ENCODE measurements around the gene IFT81.

The IFT81 gene

DNA sequence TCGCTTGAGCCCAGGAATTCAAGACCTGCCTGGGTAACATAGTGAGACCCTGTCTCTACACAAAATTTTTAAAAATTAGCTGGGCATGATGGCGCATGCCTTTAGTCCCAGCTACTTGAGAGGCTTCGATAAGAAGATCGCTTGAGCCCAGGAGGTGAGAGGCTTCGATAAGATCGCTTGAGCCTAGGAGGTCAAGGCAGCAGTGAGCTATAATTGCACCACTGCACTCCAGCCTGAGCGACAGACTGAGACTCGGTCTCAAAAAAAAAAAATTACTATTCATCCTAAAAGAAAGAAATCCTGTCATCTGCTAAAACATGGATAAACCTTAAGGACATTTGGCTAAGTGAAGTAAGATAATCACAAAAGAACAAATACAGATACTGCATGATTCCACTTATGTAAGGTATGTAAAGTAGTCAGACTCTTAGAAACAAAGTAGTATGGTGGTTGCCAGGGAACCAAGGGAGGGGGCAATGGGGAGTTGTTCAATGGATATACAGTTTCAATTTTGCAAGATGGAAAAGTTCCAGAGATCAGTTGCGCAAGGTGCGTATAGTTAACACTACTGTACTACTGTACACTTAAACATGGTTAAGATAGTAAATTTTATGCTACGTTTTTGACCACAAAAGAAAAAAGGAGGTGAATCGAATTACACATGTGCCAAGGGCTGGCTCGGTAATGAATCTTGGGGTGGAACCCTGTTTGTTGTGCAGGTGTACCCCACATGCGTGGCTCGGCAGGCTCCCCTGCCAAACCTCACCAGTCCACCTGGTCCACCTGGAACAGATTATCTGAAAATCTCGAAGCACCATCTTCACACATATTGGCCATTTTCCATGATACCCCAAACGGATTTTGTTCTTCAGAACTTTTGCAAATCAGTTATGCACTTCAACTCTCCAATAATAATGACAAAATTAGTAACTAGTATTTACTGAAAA, 138.6 kb downstream of the IFT81 start:
- H3K9ac ChIP-seq: no peak overlapping the region
- no peak overlapping the region for H3K4me2 ChIP-seq

DNA sequence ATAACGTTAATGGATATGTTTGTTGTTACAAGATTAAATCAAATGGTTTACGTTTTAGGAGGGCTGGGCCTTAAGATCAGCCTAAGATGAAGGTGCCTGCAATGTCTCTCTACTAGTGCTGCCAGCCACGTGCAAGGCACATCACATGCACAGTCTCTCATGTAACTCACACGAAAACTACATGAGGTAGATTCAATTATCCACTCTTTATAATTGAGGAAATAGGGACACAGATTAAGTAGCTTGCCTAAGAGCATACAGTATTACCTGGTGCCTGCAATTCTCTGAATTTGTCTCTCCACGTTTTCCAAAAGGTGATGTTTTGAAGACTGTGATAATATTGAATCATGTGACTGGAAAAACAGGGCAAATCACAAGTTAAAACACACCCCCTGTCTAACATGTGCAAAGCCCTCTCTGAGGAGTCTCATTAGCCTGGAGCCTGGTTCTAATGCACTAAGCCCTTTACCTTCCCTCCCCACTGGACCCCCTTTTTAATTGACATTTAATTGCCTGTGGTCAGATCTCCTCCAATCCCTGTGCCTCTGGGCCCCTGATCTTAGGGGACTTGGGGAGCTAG, 142.3 kb downstream of the IFT81 start:
- Histone ChIP-seq H3K27ac (no peak overlapping the region), H3K79me2 (ENCODE audit: insufficient read depth, low read depth) (no peaks in the 10 kb centered on the region), H3K27me3 (ENCODE audit: insufficient read depth, low read depth) (no peaks in the 10 kb centered on the region), H2AFZ (ENCODE audit: low read depth) (no peak overlapping the region), H4K20me1 (ENCODE audit: insufficient read depth) (no peaks in the 10 kb centered on the region), H3K4me3 (IDR thresholded peaks at IDR 0.05; ENCODE audit: insufficient read depth, low read depth, low read length) (no peak overlapping the region), H3K9ac (no peak overlapping the region), H3K4me2 (no peak overlapping the region), H3K36me3 (ENCODE audit: insufficient read depth) (no peaks in the 10 kb centered on the region), H3K4me1 (ENCODE audit: low read depth, poor library complexity, severe bottlenecking) (no peaks in the 10 kb centered on the region)
- TF ChIP-seq, protein P1, sequence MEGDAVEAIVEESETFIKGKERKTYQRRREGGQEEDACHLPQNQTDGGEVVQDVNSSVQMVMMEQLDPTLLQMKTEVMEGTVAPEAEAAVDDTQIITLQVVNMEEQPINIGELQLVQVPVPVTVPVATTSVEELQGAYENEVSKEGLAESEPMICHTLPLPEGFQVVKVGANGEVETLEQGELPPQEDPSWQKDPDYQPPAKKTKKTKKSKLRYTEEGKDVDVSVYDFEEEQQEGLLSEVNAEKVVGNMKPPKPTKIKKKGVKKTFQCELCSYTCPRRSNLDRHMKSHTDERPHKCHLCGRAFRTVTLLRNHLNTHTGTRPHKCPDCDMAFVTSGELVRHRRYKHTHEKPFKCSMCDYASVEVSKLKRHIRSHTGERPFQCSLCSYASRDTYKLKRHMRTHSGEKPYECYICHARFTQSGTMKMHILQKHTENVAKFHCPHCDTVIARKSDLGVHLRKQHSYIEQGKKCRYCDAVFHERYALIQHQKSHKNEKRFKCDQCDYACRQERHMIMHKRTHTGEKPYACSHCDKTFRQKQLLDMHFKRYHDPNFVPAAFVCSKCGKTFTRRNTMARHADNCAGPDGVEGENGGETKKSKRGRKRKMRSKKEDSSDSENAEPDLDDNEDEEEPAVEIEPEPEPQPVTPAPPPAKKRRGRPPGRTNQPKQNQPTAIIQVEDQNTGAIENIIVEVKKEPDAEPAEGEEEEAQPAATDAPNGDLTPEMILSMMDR (conservative IDR thresholded peaks at IDR 0.05; ENCODE audit: low read depth, low read length): no peak

More for the DNA sequence above, 138.6 kb downstream of the IFT81 start:
- Histone ChIP-seq H2AFZ (ENCODE audit: low read depth) (no peak overlapping the region), H3K27ac (no peak overlapping the region), H3K36me3 (ENCODE audit: insufficient read depth) (no peaks in the 10 kb centered on the region), H3K79me2 (ENCODE audit: insufficient read depth, low read depth) (no peaks in the 10 kb centered on the region), H3K27me3 (ENCODE audit: insufficient read depth, low read depth) (no peaks in the 10 kb centered on the region), H4K20me1 (ENCODE audit: insufficient read depth) (no peaks in the 10 kb centered on the region), H3K4me1 (ENCODE audit: low read depth, poor library complexity, severe bottlenecking) (no peaks in the 10 kb centered on the region), H3K4me3 (IDR thresholded peaks at IDR 0.05; ENCODE audit: insufficient read depth, low read depth, low read length) (no peak overlapping the region)
- TF ChIP-seq, protein P1 (conservative IDR thresholded peaks at IDR 0.05; ENCODE audit: low read depth, low read length): no peak

DNA sequence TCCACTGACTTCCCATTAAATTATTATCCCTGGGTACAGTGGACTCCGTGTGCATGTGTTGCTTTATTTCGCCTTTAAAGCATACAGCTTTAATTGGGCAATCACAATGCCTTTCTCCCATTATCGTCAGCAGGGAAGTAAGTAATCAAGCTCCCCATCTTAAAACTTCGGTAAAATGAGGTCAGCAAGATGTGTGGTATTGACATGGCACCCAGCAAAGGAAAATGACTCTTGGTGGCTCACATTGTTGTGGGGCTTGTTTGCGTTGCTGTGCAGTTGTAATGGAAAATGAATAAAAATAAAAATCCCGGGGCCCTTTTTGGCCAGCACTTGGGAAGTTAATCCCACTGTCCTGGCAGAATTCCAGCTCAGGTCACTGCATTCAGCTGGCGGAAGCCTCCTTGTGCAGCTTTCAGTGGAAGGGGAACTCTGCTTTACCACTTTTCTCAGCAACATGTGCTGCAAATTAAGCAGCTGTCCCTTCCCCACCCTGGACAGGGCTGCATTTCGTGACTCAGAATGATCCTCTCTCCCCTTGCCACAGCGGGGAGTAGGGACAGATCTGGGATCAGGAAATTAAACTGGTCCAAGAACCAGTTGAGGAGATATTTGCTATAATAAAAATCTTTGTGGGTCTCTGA, 142.9 kb downstream of the IFT81 start:
- Histone ChIP-seq H3K79me2 (ENCODE audit: insufficient read depth, low read depth) (no peaks in the 10 kb centered on the region), H3K36me3 (ENCODE audit: insufficient read depth) (no peaks in the 10 kb centered on the region), H3K4me2 (no peak overlapping the region), H2AFZ (ENCODE audit: low read depth) (no peak overlapping the region), H3K4me1 (ENCODE audit: low read depth, poor library complexity, severe bottlenecking) (no peaks in the 10 kb centered on the region), H3K27me3 (ENCODE audit: insufficient read depth, low read depth) (no peaks in the 10 kb centered on the region), H4K20me1 (ENCODE audit: insufficient read depth) (no peaks in the 10 kb centered on the region), H3K4me3 (IDR thresholded peaks at IDR 0.05; ENCODE audit: insufficient read depth, low read depth, low read length) (no peak overlapping the region), H3K27ac (no peak overlapping the region), H3K9ac (no peak overlapping the region)
- TF ChIP-seq, protein P1 (conservative IDR thresholded peaks at IDR 0.05; ENCODE audit: low read depth, low read length): no peak

Measured in KMS-11 (cell line).